ENCODE data around the gene WNT3A.

WNT3A gene

GRCh38 chr1:227999056-227999930 lies 7.5 kb upstream of the WNT3A start:
- DNase-seq: no peak

- no peak for DNase-seq
These were observed 6.4 kb upstream of the WNT3A start for GRCh38 chr1:228000416-228000815.

GRCh38 chr1:228000836-228001563 lies 5.8 kb upstream of the WNT3A start:
- no peak for DNase-seq

- DNase-seq: no peak
These were observed 4.9 kb upstream of the WNT3A start for GRCh38 chr1:228001738-228002535.

GRCh38 chr1:228002792-228003191 lies 4.0 kb upstream of the WNT3A start:
- DNase-seq: no peak

- no peak for DNase-seq
These were observed 3.1 kb upstream of the WNT3A start for GRCh38 chr1:228003461-228004330.

- DNase-seq: no peak
These were observed 2.4 kb upstream of the WNT3A start for GRCh38 chr1:228004331-228004855.

- no peak for DNase-seq
These were observed 1.8 kb upstream of the WNT3A start for GRCh38 chr1:228004856-228005462.

GRCh38 chr1:228005511-228006033 lies 1.2 kb upstream of the WNT3A start:
- no peak for DNase-seq

GRCh38 chr1:228006034-228006785 lies 588 bp upstream of the WNT3A start:
- no peak for DNase-seq

GRCh38 chr1:228007049-228007800 lies 427 bp downstream of the WNT3A start:
- DNase-seq: no peak

GRCh38 chr1:228007801-228008341 lies 1.1 kb downstream of the WNT3A start:
- DNase-seq: no peak

- no peak for DNase-seq
These were observed 1.8 kb downstream of the WNT3A start for GRCh38 chr1:228008391-228009115.

- DNase-seq: no peak
These were observed 2.5 kb downstream of the WNT3A start for GRCh38 chr1:228009116-228009827.

- DNase-seq: no peak
These were observed 3.3 kb downstream of the WNT3A start for GRCh38 chr1:228009828-228010775.

GRCh38 chr1:228010921-228011320 lies 4.1 kb downstream of the WNT3A start:
- DNase-seq: no peak

All from activated gamma-delta T cell (primary cell).